GM12878 (cell line): ENCODE data around the gene FAM107A. TPM values are rescaled to one million over a fixed set of nuclear protein-coding genes. Genes with fewer than 3 reads are reported as not detected.

Experiments
- ATAC-seq: fragments of 200-7000 bp; cut with Tn5 transposase; 3 replicates; pipeline ENCODE4 v1.9.1; 2020; ENCODE audit warnings: mild to moderate bottlenecking, moderate library complexity
- BruUV-seq: library from RNA; stranded (reverse); fragments of 400-500 nt; replicated peaks from 2 replicates; lab custom pipeline; 2021; lab: Mats Ljungman, UMichigan
- CTCF ChIA-PET: fragments of 300-600 bp; sonication (Branson Sonifier 250); formaldehyde crosslinking; extraction: SDS; loops from one replicate; lab custom pipeline; 2021; ENCODE audit warnings: inconsistent platforms; lab: Yijun Ruan, JAX
- POLR2A ChIA-PET: fragments of 350-600 bp; formaldehyde crosslinking; extraction: SDS; loops from one replicate; lab custom pipeline; 2021; ENCODE audit warnings: inconsistent platforms; lab: Charles Lee
- RAD21 ChIA-PET: fragments of 300-600 bp; sonication (Branson Sonifier 250); formaldehyde crosslinking; loops from one replicate; lab custom pipeline; 2023; ENCODE audit warnings: antibody characterized with exemption; ENCODE audit not compliant: unreplicated experiment; lab: Charles Lee
- SMC1A ChIA-PET: fragments of 300-600 bp; sonication (Branson Sonifier 250); formaldehyde crosslinking; loops from one replicate; lab custom pipeline; 2023; ENCODE audit not compliant: unreplicated experiment, uncharacterized antibody; lab: Charles Lee
- DNase-seq: peaks from one replicate; pipeline ENCODE4 v3.0.0-alpha.2; 2011; ENCODE audit warnings: low read depth, low spot score
- FAIRE-seq: peaks from 3 replicates; lab custom pipeline; 2011; peaks lifted over from hg19 to GRCh38; lab: Jason Lieb, UNC
- H2AFZ ChIP-seq: 2 replicates; pipeline ENCODE4 v1.6.0; 2011; ENCODE audit warnings: low read depth, low read length, control low read depth; ENCODE audit not compliant: control insufficient read depth
- H3K27ac ChIP-seq: 2 replicates; pipeline ENCODE4 v1.5.1; 2011; ENCODE audit warnings: control low read depth; ENCODE audit not compliant: control insufficient read depth, insufficient read depth
- H3K27me3 ChIP-seq, 2 experiments: replicated peaks in 1 of 2; 2 replicates each; pipeline versions ENCODE4 v1.6.0 to v1.6.1; 2011; ENCODE audit warnings: low read length in 1 of 2; ENCODE audit not compliant: control insufficient read depth in 2 of 2, insufficient read depth in 2 of 2
- H3K36me3 ChIP-seq, 2 experiments: 2 replicates each; pipeline ENCODE4 v1.5.1; 2011; ENCODE audit warnings: low read length in 1 of 2; ENCODE audit not compliant: control insufficient read depth in 2 of 2, insufficient read depth in 2 of 2
- H3K4me1 ChIP-seq: 2 replicates; pipeline ENCODE4 v1.6.1; 2011; ENCODE audit warnings: mild to moderate bottlenecking, low read length, moderate library complexity, mixed read lengths; ENCODE audit not compliant: control insufficient read depth, insufficient read depth
- H3K4me2 ChIP-seq: 2 replicates; pipeline ENCODE4 v1.6.0; 2011; ENCODE audit warnings: control low read depth; ENCODE audit not compliant: control insufficient read depth, insufficient read depth
- H3K4me3 ChIP-seq: fragments of 200-600 bp; sonication (generic); 2 replicates; pipeline ENCODE4 v1.5.1; 2016
- H3K79me2 ChIP-seq: 2 replicates; pipeline ENCODE4 v1.6.0; 2011; ENCODE audit warnings: low read length; ENCODE audit not compliant: control insufficient read depth, insufficient read depth
- H3K9ac ChIP-seq: 2 replicates; pipeline ENCODE4 v1.8.0; 2011; ENCODE audit warnings: low read length, control low read depth, mixed read lengths; ENCODE audit not compliant: control insufficient read depth, insufficient read depth
- H3K9me3 ChIP-seq: replicated peaks from 3 replicates; pipeline ENCODE4 v1.5.1; 2011; ENCODE audit warnings: mild to moderate bottlenecking, low read length; ENCODE audit not compliant: control insufficient read depth, insufficient read depth
- H4K20me1 ChIP-seq: 2 replicates; pipeline ENCODE4 v1.6.0; 2011; ENCODE audit not compliant: control insufficient read depth, insufficient read depth
- ASH2L ChIP-seq: fragments of 300-600, 200-600 bp; sonication (generic); IDR thresholded peaks from 2 replicates; pipeline ENCODE4 v1.6.1; 2017; ENCODE audit warnings: low read depth, mild to moderate bottlenecking, borderline replicate concordance
- IKZF1 ChIP-seq: fragments of 450-650 bp; conservative IDR thresholded peaks from 2 replicates; pipeline ENCODE4 v1.6.1; 2017; ENCODE audit warnings: antibody characterized with exemption, mild to moderate bottlenecking
- JUND ChIP-seq: IDR thresholded peaks from 2 replicates; pipeline ENCODE4 v1.6.1; 2012; ENCODE audit warnings: low read depth, mild to moderate bottlenecking, low read length, improper control_type of control experiment, moderate library complexity
- KDM1A ChIP-seq: fragments of 200-600 bp; sonication (generic); IDR thresholded peaks from 2 replicates; pipeline ENCODE4 v1.6.1; 2016; ENCODE audit warnings: borderline replicate concordance
- MXI1 ChIP-seq: fragments of 150-350 bp; IDR thresholded peaks from 2 replicates; pipeline ENCODE4 v1.6.1; 2011; ENCODE audit warnings: low read depth, mild to moderate bottlenecking, inconsistent platforms, low read length, improper control_type of control experiment
- NRF1 ChIP-seq: conservative IDR thresholded peaks from 2 replicates; pipeline ENCODE4 v1.6.1; 2011; ENCODE audit warnings: mild to moderate bottlenecking, low read depth, low read length, improper control_type of control experiment
- PAX8 ChIP-seq: fragments of 450-650 bp; IDR thresholded peaks from 2 replicates; pipeline ENCODE4 v1.6.1; 2017; ENCODE audit warnings: mild to moderate bottlenecking, moderate library complexity
- POLR2AphosphoS2 ChIP-seq: IDR thresholded peaks from 2 replicates; pipeline ENCODE4 v1.6.1; 2011; ENCODE audit warnings: low read depth, mild to moderate bottlenecking, low read length, improper control_type of control experiment, moderate library complexity
- SREBF1 ChIP-seq: IDR thresholded peaks from 2 replicates; pipeline ENCODE4 v1.6.1; 2012; ENCODE audit warnings: mild to moderate bottlenecking, low read length
- TAF1 ChIP-seq: IDR thresholded peaks from 2 replicates; pipeline ENCODE4 v1.6.1; 2011; ENCODE audit warnings: mild to moderate bottlenecking, low read depth, low read length, borderline replicate concordance
- TARDBP ChIP-seq: IDR thresholded peaks from 2 replicates; pipeline ENCODE4 v1.6.1; 2016; ENCODE audit warnings: borderline replicate concordance
- YBX1 ChIP-seq: fragments of 450-650 bp; IDR thresholded peaks from 2 replicates; pipeline ENCODE4 v1.6.1; 2016; ENCODE audit warnings: antibody characterized with exemption
- ZBED1 ChIP-seq: IDR thresholded peaks from 2 replicates; pipeline ENCODE4 v1.6.1; 2016; ENCODE audit warnings: borderline replicate concordance
- ZNF217 ChIP-seq: fragments of 450-650 bp; IDR thresholded peaks from 2 replicates; pipeline ENCODE4 v1.6.1; 2017; ENCODE audit warnings: antibody characterized with exemption, mild to moderate bottlenecking
- ZSCAN29 ChIP-seq: fragments of 450-650 bp; IDR thresholded peaks from 2 replicates; pipeline ENCODE4 v1.6.1; 2017; ENCODE audit warnings: mild to moderate bottlenecking, moderate library complexity
- WGBS: methylation state at CpG from one replicate; pipeline ENCODE4 v1.1.6; 2016; ENCODE audit warnings: low lambda C conversion rate; ENCODE audit not compliant: insufficient replicate concordance, insufficient coverage; ENCODE audit errors: missing lambda C conversion rate; 5-methylcytosine and 5-hydroxymethylcytosine counted together
- in situ Hi-C: fragments of 300-500 bp; cut with MboI; formaldehyde crosslinking; loops from 9 replicates; pipeline ENCODE4 v1.14.3; 2018; ENCODE audit warnings: mixed read lengths
- intact Hi-C: fragments of 100-400 bp; cut with micrococcal nuclease; formaldehyde crosslinking; loops from one replicate; pipeline ENCODE4 v1.14.2; 2022; ENCODE audit not compliant: unreplicated experiment
- polyA plus RNA-seq, 11 experiments: library from polyadenylated mRNA; depleted of rRNA in 4 of 11; unstranded in 6 of 11; stranded (reverse) in 5 of 11; fragments of >200 nt; fragmentation: Nextera tagmentation in 4 of 11; fragmentation: Illumina TruSeq in 1 of 11; extraction: Ambion mirVana in 4 of 11; extraction: Trizol in 1 of 11; gene quantifications; 1 replicate in 1 of 11; 2 replicates in 10 of 11; pipeline versions ENCODE4 v1.2.1 to v1.2.3, GENCODE V29; 2011 to 2016; ENCODE audit warnings: inconsistent platforms in 2 of 11, missing spikeins in 2 of 11, low read depth in 1 of 11
- total RNA-seq, 4 experiments: library from RNA; depleted of rRNA in 3 of 4; stranded (reverse); fragments of >200 nt in 3 of 4; fragmentation: Illumina TruSeq in 1 of 4; extraction: Trizol in 1 of 4; gene quantifications; 2 replicates each; pipeline versions ENCODE4 v1.2.1 to v1.2.3, GENCODE V29; 2013 to 2021
- TF ChIP-seq, protein P1 (sequence below): fragments of 450-650 bp; IDR thresholded peaks from 2 replicates; pipeline ENCODE4 v1.6.1; 2017; ENCODE audit warnings: low read depth, mild to moderate bottlenecking, moderate library complexity

FAM107A gene
- total and polyA plus RNA-seq, 10 of the 15 experiments (the other 5 are each of a cell fraction or from before 2014, with no cell fraction given) = not detected

DNA sequence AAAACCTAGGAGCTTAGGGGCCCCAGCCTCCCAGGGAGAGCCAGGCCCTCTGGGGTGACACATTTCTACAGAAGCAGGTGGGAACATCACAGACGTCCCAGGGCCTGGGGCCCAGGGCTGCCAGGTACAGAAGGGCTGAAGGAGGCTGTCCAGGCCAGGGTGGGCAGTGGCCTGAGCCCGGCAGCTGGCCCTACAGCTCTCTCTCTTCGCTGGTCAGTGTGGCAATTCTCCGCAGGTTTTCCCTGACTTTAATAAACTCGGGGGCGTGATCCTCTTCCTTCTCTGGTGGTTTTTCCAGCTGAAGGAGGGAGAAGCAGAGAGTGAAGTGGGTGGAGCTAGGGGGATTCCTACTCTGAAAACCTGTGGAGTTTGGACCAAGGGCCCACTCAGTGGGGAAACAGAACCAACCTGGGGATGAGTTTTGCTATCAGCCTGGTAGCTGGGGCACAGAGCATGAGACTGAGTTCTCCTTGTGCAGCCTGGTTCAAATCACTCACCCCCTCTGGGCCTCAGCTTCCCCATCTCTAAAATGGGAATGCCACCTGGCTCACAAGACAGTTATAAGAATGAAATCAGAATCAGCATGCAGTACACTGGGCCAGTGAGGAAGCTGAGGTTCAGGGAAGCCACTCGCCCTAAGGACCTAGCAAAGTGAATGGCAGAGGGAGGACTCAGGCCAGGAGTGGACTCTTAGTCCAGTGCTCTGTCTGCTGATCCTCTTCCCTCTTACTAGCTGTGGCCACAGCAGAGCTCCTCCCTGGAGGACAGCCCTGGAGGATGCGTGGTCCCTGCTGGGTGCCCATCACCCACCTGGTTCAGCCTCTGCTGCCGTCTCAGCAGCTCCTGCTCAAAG is 10.6 kb downstream of the FAM107A start:
- CTCF ChIA-PET = interaction anchor here (0.9 to 10.4 kb wide), 7 partner anchors 10 to 167 kb away, joined by 3 to 243 read pairs (median 3); no protein-coding TSS in a partner anchor
- 24% methylated on average over 9 of the region's 9 CpGs for WGBS
- no peaks in the 10 kb centered on the region; a peak in 1 of 4 replicates for H3K27me3 ChIP-seq
- no peak overlapping the region for H3K9ac ChIP-seq
- no peak overlapping the region for H3K4me2 ChIP-seq
- no peaks in the 10 kb centered on the region for H4K20me1 ChIP-seq
- BruUV-seq = no TSS peak
- no peak overlapping the region for H3K27ac ChIP-seq
- RAD21 ChIA-PET = interaction anchor here (0.6 to 8.3 kb wide), 3 partner anchors 9 to 62 kb away, joined by 3 to 100 read pairs (median 3); no protein-coding TSS in a partner anchor
- POLR2A ChIA-PET = no interaction called here
- TF ChIP-seq TAF1 (no peak), JUND (no peak), MXI1 (no peak), NRF1 (no peak), POLR2AphosphoS2 (no peak), SREBF1 (no peak), KDM1A (no peak), IKZF1 (no peak), ZBED1 (no peak), ZSCAN29 (no peak), ASH2L (no peak), PAX8 (no peak), TARDBP (no peak), YBX1 (no peak), ZNF217 (no peak)
- TF ChIP-seq, protein P1, sequence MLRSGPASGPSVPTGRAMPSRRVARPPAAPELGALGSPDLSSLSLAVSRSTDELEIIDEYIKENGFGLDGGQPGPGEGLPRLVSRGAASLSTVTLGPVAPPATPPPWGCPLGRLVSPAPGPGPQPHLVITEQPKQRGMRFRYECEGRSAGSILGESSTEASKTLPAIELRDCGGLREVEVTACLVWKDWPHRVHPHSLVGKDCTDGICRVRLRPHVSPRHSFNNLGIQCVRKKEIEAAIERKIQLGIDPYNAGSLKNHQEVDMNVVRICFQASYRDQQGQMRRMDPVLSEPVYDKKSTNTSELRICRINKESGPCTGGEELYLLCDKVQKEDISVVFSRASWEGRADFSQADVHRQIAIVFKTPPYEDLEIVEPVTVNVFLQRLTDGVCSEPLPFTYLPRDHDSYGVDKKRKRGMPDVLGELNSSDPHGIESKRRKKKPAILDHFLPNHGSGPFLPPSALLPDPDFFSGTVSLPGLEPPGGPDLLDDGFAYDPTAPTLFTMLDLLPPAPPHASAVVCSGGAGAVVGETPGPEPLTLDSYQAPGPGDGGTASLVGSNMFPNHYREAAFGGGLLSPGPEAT = no peak
- 0 out of 2 replicates have a peak, but pooled peaks cover 3% of the 10 kb centered on the region for H3K4me1 ChIP-seq
- ATAC-seq (no peak), FAIRE-seq (no peak), DNase-seq (no peak)
- no peaks in the 10 kb centered on the region for H3K79me2 ChIP-seq
- in situ Hi-C loops (no loop called here), intact Hi-C loops (no loop called here)
- SMC1A ChIA-PET = interaction anchor here (0.6 to 6.2 kb wide), 4 partner anchors 25 to 428 kb away, joined by 3 to 54 read pairs (median 3); no protein-coding TSS in a partner anchor
- no peak overlapping the region for H3K4me3 ChIP-seq
- H2AFZ ChIP-seq = no peak overlapping the region
- no peaks in the 10 kb centered on the region for H3K36me3 ChIP-seq
- H3K9me3 ChIP-seq = no peaks in the 10 kb centered on the region
